ENCODE data around the gene C1QL3.

- TF ChIP-seq, protein P1, sequence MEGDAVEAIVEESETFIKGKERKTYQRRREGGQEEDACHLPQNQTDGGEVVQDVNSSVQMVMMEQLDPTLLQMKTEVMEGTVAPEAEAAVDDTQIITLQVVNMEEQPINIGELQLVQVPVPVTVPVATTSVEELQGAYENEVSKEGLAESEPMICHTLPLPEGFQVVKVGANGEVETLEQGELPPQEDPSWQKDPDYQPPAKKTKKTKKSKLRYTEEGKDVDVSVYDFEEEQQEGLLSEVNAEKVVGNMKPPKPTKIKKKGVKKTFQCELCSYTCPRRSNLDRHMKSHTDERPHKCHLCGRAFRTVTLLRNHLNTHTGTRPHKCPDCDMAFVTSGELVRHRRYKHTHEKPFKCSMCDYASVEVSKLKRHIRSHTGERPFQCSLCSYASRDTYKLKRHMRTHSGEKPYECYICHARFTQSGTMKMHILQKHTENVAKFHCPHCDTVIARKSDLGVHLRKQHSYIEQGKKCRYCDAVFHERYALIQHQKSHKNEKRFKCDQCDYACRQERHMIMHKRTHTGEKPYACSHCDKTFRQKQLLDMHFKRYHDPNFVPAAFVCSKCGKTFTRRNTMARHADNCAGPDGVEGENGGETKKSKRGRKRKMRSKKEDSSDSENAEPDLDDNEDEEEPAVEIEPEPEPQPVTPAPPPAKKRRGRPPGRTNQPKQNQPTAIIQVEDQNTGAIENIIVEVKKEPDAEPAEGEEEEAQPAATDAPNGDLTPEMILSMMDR (IDR thresholded peaks at IDR 0.05), result no peak
- no peak for TF ChIP-seq POLR2A (IDR thresholded peaks at IDR 0.05)
- TF ChIP-seq EP300 (IDR thresholded peaks at IDR 0.05), result no peak
Measured at GRCh38 chr10:16559236-16559773, 37.6 kb upstream of the C1QL3 start.

Data from tibial nerve (tissue), 4 donors.